Ascending aorta (tissue), 2 donors: ENCODE results near the gene CSK. TPM values are rescaled to one million over a fixed set of nuclear protein-coding genes. Genes with fewer than 3 reads are reported as not detected.

Experiments
- DNase-seq, 2 donors: peaks; one replicate each; pipeline ENCODE4 v3.0.0-alpha.2; 2019; ENCODE audit warnings: low spot score in 2 of 2
- H3K27ac ChIP-seq, 2 donors: fragments of 200-600 bp; sonication (generic); one replicate each; pipeline ENCODE4 v1.5.1; 2016 to 2017; ENCODE audit warnings: mild to moderate bottlenecking in 1 of 2
- H3K27me3 ChIP-seq: fragments of 200-600 bp; sonication (generic); one replicate; pipeline ENCODE4 v1.5.1; 2017
- H3K36me3 ChIP-seq, 2 donors: fragments of 200-600 bp; sonication (generic); one replicate each; pipeline ENCODE4 v1.5.1; 2016
- H3K4me1 ChIP-seq, 2 donors: fragments of 200-600 bp; sonication (generic); one replicate each; pipeline ENCODE4 v1.5.1; 2016 to 2017; ENCODE audit warnings: mild to moderate bottlenecking in 1 of 2
- H3K4me3 ChIP-seq, 2 donors: fragments of 200-600 bp; sonication (generic); one replicate each; pipeline ENCODE4 v1.5.1; 2016 to 2017; ENCODE audit warnings: mild to moderate bottlenecking in 1 of 2
- H3K9me3 ChIP-seq, 2 donors: fragments of 200-600 bp; sonication (generic); one replicate each; pipeline ENCODE4 v1.5.1; 2016
- intact Hi-C: fragments of 100-400 bp; cut with DNase I; formaldehyde crosslinking; loops from one replicate; pipeline ENCODE4 v1.15.1; 2023
- total RNA-seq: library from RNA; depleted of rRNA; stranded (reverse); fragments of >200 nt; gene quantifications from one replicate; pipeline ENCODE4 v1.1.0, GENCODE V29; 2016
- TF ChIP-seq, protein P1 (sequence below), 3 experiments: fragments of 200-600 bp in 2 of 3; fragments of 450-650 bp in 1 of 3; sonication (generic) in 2 of 3; IDR thresholded peaks; one replicate each; pipeline ENCODE4 v1.5.1; 2016 to 2019; ENCODE audit warnings: antibody characterized with exemption in 3 of 3, mild to moderate bottlenecking in 1 of 3, moderate library complexity in 1 of 3

Gene CSK
- total RNA-seq, 1 donor from 2014 or later: 31.0 TPM

DNA sequence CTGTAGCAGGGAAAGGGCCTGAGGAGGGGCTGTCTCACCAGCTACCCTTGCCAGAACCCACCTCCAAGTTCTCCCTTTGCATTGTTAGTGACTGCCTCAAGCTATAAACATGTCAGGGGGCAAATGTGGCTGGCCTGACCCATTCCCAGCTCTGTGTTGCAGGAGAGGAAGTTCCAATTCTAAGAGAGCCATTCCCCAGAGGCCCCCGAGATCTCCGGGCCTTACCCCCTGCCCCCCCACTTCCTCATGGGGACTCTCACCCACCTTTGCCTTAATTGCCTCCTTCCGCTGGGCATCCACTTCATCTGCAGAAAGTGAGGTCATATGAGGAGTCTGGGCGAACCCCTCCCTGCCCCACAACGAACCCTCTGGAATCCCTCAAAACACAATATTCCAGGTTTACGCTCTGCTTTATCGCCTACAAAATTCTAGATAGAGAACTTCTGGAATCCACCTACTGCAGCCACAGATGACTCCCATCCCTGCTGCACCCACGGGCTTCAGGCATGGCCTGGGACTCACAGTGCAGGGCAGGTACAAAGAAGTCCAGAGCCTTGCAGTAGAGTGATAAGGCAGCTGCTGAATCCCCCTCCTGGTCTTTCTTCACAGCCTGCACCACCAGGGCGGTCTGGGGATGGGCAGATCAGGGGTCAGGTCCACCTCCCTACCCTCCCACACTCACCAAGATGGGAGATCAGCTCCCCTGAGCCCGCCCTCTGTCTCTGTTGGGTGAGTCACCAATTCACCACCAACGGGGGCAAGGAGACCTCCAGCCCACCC lies 57.1 kb downstream of the CSK start:
- no peak overlapping the region for H3K4me3 ChIP-seq
- no peaks in the 10 kb centered on the region for H3K27me3 ChIP-seq
- DNase-seq: no peak
- no peaks in the 10 kb centered on the region for H3K9me3 ChIP-seq
- TF ChIP-seq, protein P1, sequence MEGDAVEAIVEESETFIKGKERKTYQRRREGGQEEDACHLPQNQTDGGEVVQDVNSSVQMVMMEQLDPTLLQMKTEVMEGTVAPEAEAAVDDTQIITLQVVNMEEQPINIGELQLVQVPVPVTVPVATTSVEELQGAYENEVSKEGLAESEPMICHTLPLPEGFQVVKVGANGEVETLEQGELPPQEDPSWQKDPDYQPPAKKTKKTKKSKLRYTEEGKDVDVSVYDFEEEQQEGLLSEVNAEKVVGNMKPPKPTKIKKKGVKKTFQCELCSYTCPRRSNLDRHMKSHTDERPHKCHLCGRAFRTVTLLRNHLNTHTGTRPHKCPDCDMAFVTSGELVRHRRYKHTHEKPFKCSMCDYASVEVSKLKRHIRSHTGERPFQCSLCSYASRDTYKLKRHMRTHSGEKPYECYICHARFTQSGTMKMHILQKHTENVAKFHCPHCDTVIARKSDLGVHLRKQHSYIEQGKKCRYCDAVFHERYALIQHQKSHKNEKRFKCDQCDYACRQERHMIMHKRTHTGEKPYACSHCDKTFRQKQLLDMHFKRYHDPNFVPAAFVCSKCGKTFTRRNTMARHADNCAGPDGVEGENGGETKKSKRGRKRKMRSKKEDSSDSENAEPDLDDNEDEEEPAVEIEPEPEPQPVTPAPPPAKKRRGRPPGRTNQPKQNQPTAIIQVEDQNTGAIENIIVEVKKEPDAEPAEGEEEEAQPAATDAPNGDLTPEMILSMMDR (IDR thresholded peaks at IDR 0.05): no peak
- H3K36me3 ChIP-seq: peaks cover 11 to 15% of the 10 kb centered on the region in 2 donors
- no peak overlapping the region for H3K27ac ChIP-seq
- intact Hi-C loops: no loop called here
- H3K4me1 ChIP-seq: peaks cover 4 to 7% of the 10 kb centered on the region in 2 donors

DNA sequence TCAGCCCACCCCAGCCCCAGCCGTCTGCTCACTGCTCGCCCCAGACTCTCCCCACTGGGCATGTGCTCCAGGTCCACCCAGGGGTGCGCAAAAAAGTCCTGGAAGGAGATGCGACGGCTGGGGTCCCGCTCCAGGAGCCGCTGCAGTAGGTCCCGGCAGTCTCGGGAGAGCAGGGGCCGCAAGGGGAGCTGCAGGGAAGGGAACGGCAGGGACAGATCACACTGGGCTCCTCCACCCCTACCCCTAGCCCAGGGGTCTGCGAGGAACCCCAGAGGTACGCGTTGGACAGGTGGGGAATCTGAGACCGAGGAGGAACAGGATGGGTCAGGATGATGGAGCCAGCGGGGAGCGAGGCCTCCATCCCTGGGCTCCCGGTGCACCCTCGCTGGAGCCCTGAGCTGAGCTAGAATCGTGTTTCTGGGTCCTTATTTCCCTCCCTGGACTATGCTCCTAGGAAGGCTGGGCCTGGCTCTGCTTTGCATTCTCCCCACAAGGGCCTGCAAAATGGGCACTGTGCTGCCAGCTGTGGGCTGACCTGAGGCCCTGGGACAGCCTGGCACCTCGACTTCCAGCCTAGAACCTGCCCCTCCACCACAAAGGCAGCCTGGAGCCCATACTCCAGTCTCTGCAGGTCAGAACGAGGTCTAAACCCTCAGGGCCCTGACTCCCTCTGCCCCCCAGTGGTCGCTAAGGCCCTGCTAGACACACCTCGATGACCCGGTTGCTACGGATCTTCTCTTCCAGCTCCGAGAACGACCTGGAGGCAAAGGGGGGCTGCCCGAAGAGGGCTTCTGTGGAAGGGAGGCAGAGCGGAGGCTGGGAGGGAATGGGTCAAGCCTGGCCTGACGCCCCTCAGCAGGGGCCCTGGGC lies 57.9 kb downstream of the CSK start:
- H3K36me3 ChIP-seq: peaks cover 11 to 18% of the 10 kb centered on the region in 2 donors
- no peaks in the 10 kb centered on the region for H3K27me3 ChIP-seq
- no peak for DNase-seq
- no peaks in the 10 kb centered on the region for H3K9me3 ChIP-seq
- TF ChIP-seq, protein P1 (IDR thresholded peaks at IDR 0.05): no peak
- H3K4me1 ChIP-seq: peaks cover 4 to 7% of the 10 kb centered on the region in 2 donors
- H3K27ac ChIP-seq: no peak overlapping the region
- intact Hi-C loops: loop anchor here (5.0 kb wide), 2 partner anchors 98 to 113 kb away; partner anchors contain the start of gene COX5A
- no peak overlapping the region for H3K4me3 ChIP-seq

DNA sequence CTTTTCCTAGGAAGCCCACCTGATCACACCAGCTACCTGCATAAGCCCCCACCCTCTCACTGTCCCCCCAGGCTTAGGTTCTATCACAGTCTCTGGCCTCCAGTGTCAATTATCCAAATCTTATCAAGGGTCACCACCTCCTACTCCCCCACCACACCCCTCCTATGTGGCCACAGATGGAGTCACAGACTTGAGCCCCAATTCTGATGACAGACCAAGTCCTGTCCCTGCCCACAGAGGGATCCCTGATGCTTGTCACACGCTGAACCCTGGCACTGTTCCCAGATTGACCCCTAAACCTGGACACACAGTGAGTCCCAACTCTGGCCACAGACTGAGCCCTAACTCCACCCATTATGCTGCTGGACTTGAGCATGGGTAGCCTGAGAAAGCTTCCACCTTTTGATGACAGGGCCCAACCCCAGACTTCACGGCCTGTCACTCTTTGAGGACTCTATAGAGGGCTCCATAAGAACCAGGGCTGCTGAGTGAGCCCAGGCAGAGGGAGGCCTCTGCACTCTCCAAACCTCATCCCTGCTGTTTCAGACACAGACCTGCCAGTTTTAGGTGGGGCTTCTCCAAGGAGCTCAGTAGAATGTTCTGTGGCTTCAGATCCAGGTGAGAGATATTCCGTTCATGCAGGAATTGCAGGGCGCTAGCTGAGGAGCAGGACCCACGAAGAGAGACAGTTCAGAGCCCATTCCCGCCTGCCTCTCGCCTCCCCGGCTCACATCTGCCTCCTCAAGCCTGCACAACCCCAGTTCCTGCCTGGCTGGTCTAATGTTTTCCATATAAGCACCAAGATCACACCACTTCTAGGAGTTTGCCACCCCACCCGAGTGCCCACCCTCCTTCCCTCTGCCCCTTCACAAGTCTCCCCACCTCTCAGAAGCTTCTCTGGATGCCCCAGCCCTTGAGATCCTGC lies 59.2 kb downstream of the CSK start:
- intact Hi-C loops: loop anchor here (5.0 kb wide), 2 partner anchors 96 to 111 kb away; partner anchors contain the start of gene COX5A
- H3K36me3 ChIP-seq: peaks cover 15 to 27% of the 10 kb centered on the region in 2 donors

DNA sequence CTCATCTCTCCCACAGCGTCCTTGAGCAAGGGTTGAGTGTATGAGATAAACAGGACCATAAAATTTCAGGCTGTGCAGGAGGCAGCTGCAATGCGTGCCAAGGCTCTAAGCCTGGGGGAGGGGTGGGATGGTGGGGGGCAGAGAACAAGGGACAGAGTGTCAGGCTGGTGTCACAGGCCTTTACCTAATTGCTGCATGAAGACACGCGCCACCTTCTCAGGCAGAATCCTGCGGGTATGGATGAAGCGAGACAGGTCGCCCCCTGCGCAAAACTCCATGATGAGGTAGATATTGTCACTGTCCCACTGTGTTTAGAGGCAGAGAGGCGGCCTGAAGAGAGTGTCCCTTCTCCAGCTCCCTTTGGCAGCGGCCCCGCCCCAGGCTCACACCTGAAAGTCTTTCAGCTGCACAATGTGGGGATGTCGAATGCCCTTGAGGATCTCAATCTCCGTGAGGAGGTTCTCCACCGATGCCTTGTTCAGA lies 60.1 kb downstream of the CSK start:
- peak overlapping the region; percentile 70 to 95 for H3K4me3 ChIP-seq
- intact Hi-C loops: loop anchor here (2.0 to 5.0 kb wide), 3 partner anchors 31 to 110 kb away; partner anchors contain the start of genes COX5A and SCAMP2
- H3K27ac ChIP-seq: peak overlapping the region in 1 of 2 donors; percentile 75
- DNase-seq: no peak
- H3K36me3 ChIP-seq: peaks cover 15 to 22% of the 10 kb centered on the region in 2 donors
- H3K9me3 ChIP-seq: no peaks in the 10 kb centered on the region
- peaks cover 4 to 7% of the 10 kb centered on the region in 2 donors for H3K4me1 ChIP-seq
- H3K27me3 ChIP-seq: no peaks in the 10 kb centered on the region
- TF ChIP-seq, protein P1 (IDR thresholded peaks at IDR 0.05): no peak

More for the DNA sequence above, 59.2 kb downstream of the CSK start:
- H3K27me3 ChIP-seq: no peaks in the 10 kb centered on the region
- H3K9me3 ChIP-seq: no peaks in the 10 kb centered on the region
- no peak overlapping the region for H3K27ac ChIP-seq
- no peak for DNase-seq
- TF ChIP-seq, protein P1 (IDR thresholded peaks at IDR 0.05): no peak
- H3K4me1 ChIP-seq: peaks cover 4 to 7% of the 10 kb centered on the region in 2 donors
- H3K4me3 ChIP-seq: no peak overlapping the region
